Mesenchymal stem cell (in vitro differentiated cells and primary cell): ENCODE measurements around the gene OR9I1.

Experiments used
- DNase-seq: peaks from one replicate; pipeline ENCODE4 v3.0.0-alpha.2; 2013
- H2AFZ ChIP-seq: one replicate; pipeline ENCODE4 v1.6.1; 2013; ENCODE audit warnings: low read depth, mild to moderate bottlenecking, control low read depth, inconsistent platforms, low read length, moderate library complexity
- H2AK5ac ChIP-seq: 2 replicates; pipeline ENCODE4 v1.6.1; 2013; ENCODE audit warnings: low read length, moderate library complexity, mild to moderate bottlenecking, inconsistent platforms; ENCODE audit not compliant: severe bottlenecking
- H2BK120ac ChIP-seq: one replicate; pipeline ENCODE4 v1.6.1; 2013; ENCODE audit warnings: low read depth, mild to moderate bottlenecking, inconsistent platforms, low read length, moderate library complexity
- H2BK12ac ChIP-seq, 2 experiments: one replicate each; pipeline ENCODE4 v1.6.1; 2013; ENCODE audit warnings: inconsistent platforms in 2 of 2, low read length in 2 of 2, mild to moderate bottlenecking in 2 of 2, moderate library complexity in 2 of 2, control low read depth in 1 of 2
- H2BK15ac ChIP-seq: one replicate; pipeline ENCODE4 v1.6.1; 2013; ENCODE audit warnings: mild to moderate bottlenecking, low read depth, inconsistent platforms; ENCODE audit not compliant: poor library complexity, severe bottlenecking
- H2BK5ac ChIP-seq: 2 replicates; pipeline ENCODE4 v1.6.1; 2013; ENCODE audit warnings: low read depth, mild to moderate bottlenecking, low read length, control low read depth, inconsistent platforms; ENCODE audit not compliant: poor library complexity, severe bottlenecking
- H3K14ac ChIP-seq, 2 experiments: one replicate each; pipeline ENCODE4 v1.6.1; 2013; ENCODE audit warnings: inconsistent platforms in 2 of 2, low read length in 2 of 2, control low read depth in 1 of 2, mild to moderate bottlenecking in 1 of 2, moderate library complexity in 1 of 2
- H3K18ac ChIP-seq, 2 experiments: one replicate each; pipeline ENCODE4 v1.6.1; 2013; ENCODE audit warnings: inconsistent platforms in 2 of 2, low read length in 2 of 2, control low read depth in 1 of 2, low read depth in 1 of 2, mild to moderate bottlenecking in 1 of 2
- H3K23ac ChIP-seq, 2 experiments: one replicate each; pipeline ENCODE4 v1.6.1; 2013; ENCODE audit warnings: inconsistent platforms in 2 of 2, low read length in 2 of 2, mild to moderate bottlenecking in 2 of 2, moderate library complexity in 2 of 2, control low read depth in 1 of 2
- H3K27ac ChIP-seq: 2 replicates; pipeline ENCODE4 v1.5.1; 2013; ENCODE audit warnings: mild to moderate bottlenecking, moderate library complexity, low read length, control low read depth, inconsistent platforms; ENCODE audit not compliant: poor library complexity, severe bottlenecking
- H3K27me3 ChIP-seq, 2 experiments: 2 replicates each; pipeline versions ENCODE4 v1.6.1 to v1.7.0; 2013; ENCODE audit warnings: low read length in 2 of 2, mild to moderate bottlenecking in 2 of 2, moderate library complexity in 2 of 2, control low read depth in 1 of 2, inconsistent platforms in 1 of 2; ENCODE audit not compliant: control insufficient read depth in 1 of 2, insufficient read depth in 1 of 2
- H3K36me3 ChIP-seq, 2 experiments: 2 replicates each; pipeline versions ENCODE4 v1.6.1 to v1.7.0; 2013; ENCODE audit warnings: low read length in 2 of 2, control low read depth in 1 of 2, inconsistent platforms in 1 of 2, low read depth in 1 of 2, mild to moderate bottlenecking in 1 of 2; ENCODE audit not compliant: insufficient read depth in 2 of 2, control insufficient read depth in 1 of 2
- H3K4ac ChIP-seq, 2 experiments: one replicate each; pipeline ENCODE4 v1.6.1; 2013; ENCODE audit warnings: inconsistent platforms in 2 of 2, low read length in 2 of 2, mild to moderate bottlenecking in 2 of 2, moderate library complexity in 2 of 2, control low read depth in 1 of 2, low read depth in 1 of 2
- H3K4me1 ChIP-seq: 2 replicates; pipeline ENCODE4 v1.6.1; 2013; ENCODE audit warnings: low read depth, low read length, control low read depth; ENCODE audit not compliant: control insufficient read depth, insufficient read depth
- H3K4me2 ChIP-seq: 2 replicates; pipeline ENCODE4 v1.6.1; 2013; ENCODE audit warnings: low read length, mild to moderate bottlenecking, inconsistent platforms; ENCODE audit not compliant: poor library complexity, severe bottlenecking
- H3K4me3 ChIP-seq, 2 experiments: 2 replicates each; pipeline versions ENCODE4 v1.5.1 to v1.7.0; 2013; ENCODE audit warnings: low read length in 2 of 2, mild to moderate bottlenecking in 2 of 2, control low read depth in 1 of 2, low read depth in 1 of 2; ENCODE audit not compliant: insufficient read depth in 1 of 2
- H3K79me1 ChIP-seq: replicated peaks from 2 replicates; pipeline ENCODE4 v1.6.1; 2013; ENCODE audit warnings: mild to moderate bottlenecking, control low read depth, low read length, inconsistent platforms; ENCODE audit not compliant: poor library complexity, severe bottlenecking
- H3K9ac ChIP-seq: 2 replicates; pipeline ENCODE4 v1.7.0; 2013; ENCODE audit warnings: mild to moderate bottlenecking, low read length, moderate library complexity
- H3K9me3 ChIP-seq: 2 replicates; pipeline ENCODE4 v1.7.0; 2013; ENCODE audit warnings: mild to moderate bottlenecking, low read length; ENCODE audit not compliant: control insufficient read depth
- H4K8ac ChIP-seq: one replicate; pipeline ENCODE4 v1.6.1; 2013; ENCODE audit warnings: inconsistent platforms, mild to moderate bottlenecking, low read length, moderate library complexity
- H4K91ac ChIP-seq: one replicate; pipeline ENCODE4 v1.6.1; 2013; ENCODE audit warnings: mild to moderate bottlenecking, low read length, inconsistent platforms
- WGBS: methylation state at CpG from one replicate; pipeline ENCODE4 v1.1.7; 2013; ENCODE audit warnings: mixed read lengths; 5-methylcytosine and 5-hydroxymethylcytosine counted together

Gene OR9I1

DNA sequence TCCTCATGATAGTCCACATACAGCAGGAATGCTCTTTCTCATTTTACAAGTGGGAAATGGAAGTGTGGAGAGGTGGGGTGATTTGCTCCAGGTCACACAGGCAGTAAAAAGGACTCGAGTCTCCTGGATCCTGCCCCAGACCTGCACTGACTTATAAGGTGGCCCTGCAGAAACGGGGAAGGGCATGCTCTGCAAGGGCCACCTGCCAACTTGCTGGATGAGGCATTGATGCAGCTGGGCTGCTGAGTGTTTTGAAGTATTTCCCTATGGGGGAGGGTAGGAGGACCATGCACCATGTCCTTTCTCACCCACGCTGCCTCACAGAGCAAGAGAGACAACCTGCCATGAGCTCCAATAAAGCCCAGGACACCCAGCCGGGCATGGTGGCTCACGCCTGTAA is 57.6 kb downstream of the OR9I1 start:
- no peak for DNase-seq
- Histone ChIP-seq H3K4me3 (no peak overlapping the region), H3K9me3 (no peaks in the 10 kb centered on the region), H3K27me3 (peaks cover 0 to 2% of the 10 kb centered on the region in 2 experiments), H3K4ac (no peak overlapping the region), H4K91ac (no peak overlapping the region), H3K27ac (no peak overlapping the region), H3K79me1 (no peaks in the 10 kb centered on the region), H3K36me3 (no peaks in the 10 kb centered on the region), H2BK15ac (no peak overlapping the region), H3K4me2 (no peak overlapping the region), H2BK5ac (no peak overlapping the region), H2AFZ (no peak overlapping the region), H3K14ac (no peak overlapping the region), H3K4me1 (peaks cover 2% of the 10 kb centered on the region), H2BK120ac (no peak overlapping the region), H3K18ac (no peak overlapping the region), H3K23ac (no peak overlapping the region), H3K9ac (no peak overlapping the region), H2BK12ac (no peak overlapping the region), H2AK5ac (no peak overlapping the region), H4K8ac (no peak overlapping the region)
- WGBS = 62% methylated on average over 3 of the region's 5 CpGs
